Activated T-cell treated with anti-CD3 and anti-CD28 coated beads for 4 hours (primary cell): ENCODE results near the gene KCNQ1OT1.

Experiments used
- DNase-seq: peaks from one replicate; pipeline ENCODE4 v3.0.0-alpha.2; 2020

The KCNQ1OT1 gene

DNA sequence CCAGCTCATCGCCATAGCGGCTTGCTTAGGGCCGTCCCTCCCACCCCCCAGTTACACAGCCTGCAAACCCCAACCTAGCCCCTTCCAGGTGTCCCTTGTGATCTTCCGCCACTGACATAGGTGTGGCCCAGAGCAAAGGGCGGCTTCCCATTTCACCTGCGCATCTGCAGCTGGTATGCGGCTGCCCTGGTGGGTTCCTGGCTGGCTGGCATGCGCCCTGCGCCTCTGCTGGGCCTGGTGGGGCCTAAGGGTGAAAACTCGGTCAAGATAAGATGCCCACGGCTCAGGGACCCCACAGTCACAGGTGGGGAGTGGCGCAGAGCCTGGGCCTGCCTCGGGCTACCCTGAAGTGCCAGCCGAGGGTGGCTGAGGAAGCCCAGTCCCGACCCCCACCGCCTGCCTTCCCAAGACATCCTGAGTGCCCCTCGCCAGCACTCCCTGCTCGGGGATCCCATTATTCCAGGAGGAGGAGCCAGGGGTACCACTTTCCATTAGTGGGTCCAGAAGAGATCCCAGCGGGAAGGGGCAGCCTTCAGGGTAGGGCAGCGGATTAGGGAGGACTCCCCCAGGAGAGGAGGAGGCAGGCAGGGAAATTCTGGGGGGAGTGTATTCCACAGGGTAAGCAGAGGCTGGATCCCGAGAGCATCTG is 36.9 kb upstream of the KCNQ1OT1 start:
- no peak for DNase-seq

DNA sequence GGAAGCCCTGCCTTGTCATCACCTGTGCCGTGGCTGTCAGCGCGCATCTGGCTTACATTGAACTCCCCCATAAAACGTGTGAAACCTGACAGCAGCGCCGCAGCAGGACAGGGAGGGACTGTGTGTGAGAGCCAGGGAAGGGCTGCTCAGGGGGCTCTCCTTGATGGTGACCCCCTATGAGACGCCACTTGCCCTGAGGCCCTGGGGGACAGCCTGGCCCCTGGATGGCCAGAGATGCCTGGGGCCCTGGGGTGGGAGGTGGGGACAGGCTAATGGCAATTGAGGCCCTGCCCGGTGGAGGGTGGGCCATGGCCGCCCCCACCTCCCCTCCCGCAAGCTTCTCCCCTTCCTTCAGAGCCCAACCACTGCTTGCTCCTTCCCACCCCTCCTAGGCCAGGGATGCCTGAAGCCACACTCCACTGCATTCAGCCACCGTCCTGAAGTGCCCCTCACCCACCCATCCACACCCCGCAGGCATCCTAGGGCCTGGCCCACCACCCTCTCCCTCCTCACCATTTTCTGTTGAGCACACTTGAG is 35.3 kb upstream of the KCNQ1OT1 start:
- DNase-seq = no peak

DNA sequence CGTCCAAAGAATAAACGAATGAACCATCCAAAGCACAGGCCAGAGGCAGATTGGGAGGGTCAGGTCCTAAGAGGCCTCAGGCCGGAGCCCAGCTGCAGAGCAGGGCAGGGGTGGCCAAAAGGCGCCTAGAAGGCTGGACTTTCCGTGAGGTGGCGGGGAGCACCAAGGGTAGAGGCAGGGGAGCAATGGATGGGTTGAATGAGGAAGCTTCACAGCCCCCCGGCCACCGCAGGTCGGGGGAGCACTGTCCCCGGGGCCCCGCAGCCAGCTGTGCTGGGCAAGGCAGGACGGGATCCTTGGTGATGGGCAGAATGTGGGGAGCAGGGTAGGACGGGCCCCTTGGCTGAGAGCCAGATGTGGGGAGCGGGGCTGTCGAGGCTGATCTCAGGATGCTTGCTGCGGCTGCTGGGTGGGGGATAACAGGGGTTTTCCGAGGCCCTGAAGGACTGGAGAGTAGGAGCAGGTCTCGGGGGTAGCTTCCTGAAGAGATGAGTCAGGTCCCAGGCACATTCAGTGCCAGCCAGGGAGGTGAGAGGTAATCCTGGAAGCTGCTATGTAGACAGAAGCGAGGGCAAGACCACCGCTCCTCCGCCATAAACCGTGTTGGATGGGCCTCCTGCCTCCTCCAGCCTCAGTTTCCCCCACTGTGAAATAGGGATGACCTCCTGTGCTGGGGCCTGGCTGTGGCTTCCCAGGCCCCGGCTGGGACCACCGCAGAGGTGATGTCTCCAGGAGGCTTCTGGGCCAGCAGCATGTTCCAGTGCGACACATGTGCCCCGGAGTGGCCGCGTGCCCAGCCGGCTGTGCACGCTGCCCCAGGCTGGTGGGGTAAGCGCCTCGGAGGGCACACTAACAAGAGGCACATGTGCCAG is 34.6 kb upstream of the KCNQ1OT1 start:
- no peak for DNase-seq

GRCh38 chr11:2732940-2733628 is 33.3 kb upstream of the KCNQ1OT1 start:
- no peak for DNase-seq

DNA sequence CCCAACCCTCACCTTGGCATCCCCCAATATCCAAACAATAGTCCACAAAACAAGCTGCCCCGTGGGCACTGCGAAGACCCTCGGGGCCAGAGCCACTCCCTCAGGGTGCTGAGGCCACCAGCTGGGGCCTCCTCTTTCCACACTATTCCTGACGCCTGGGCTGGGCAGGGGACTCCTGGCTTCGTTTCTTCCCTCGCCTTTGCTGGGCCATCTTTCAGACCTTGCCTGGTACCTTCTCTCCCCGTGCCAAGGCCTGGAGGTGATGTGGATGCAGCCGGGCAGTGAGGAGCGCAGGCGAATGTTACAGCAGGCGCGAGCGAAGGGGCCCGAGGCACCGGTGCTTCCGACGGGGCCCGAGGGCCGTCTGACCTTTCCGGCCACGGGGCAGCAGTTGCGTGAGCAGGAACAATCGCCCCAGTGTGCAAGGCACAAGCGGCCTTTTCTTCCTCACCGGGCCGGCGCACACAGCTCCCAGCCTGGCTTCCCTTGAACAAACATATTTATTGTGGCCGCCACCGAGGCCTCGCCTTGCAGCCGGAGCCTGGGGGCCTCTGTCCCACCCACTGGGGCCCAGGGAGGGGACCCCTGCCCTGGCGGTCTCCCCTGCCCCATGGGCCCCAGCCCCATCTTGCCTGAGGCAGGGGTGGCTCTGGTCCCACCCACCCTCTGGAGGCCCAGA is 32.6 kb upstream of the KCNQ1OT1 start:
- DNase-seq = no peak

GRCh38 chr11:2731130-2732125 is 31.6 kb upstream of the KCNQ1OT1 start:
- DNase-seq = no peak

DNA sequence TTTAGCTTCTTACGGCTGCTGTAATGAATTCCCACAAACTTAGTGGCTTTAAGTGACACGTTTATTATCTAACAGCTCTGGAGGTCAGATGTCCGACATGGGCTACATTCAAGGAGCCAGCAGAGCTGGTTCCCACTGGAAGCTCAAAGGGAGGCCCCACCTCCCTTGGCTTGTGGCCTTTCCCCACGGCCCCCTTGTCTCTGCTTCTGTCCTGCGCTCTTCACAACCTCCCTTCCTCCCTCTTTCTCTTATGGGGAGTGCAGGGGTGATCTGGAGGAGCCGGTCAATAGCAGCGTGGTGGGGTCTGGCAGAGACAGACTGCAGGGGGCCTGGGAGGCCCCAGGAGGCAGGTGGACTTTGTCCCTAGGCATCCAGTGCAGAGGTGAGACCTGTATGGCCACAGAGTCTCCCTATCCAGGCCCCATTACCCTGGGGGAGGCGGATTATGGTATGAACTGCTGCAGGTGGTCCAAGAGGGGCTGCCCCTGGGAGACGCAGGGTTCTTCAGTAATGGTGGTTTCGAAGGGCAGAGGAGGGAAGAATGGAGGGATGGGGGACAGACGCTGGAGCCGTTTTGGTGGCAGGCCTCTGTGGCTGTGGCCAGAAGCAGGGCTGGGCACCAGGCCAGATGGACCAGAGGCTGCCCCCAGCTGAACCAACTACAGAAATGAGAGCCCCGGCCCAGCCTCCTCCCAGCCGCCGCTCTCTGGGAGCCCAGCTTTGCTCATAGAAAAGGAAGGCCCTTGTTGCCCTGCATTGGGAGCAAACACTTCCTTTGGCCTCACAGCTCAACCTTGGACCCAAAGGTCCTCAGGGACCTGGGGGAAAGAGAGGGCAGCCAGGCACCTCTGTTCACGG is 30.7 kb upstream of the KCNQ1OT1 start:
- no peak for DNase-seq

- DNase-seq = no peak
Measured at GRCh38 chr11:2729841-2730240, 30.0 kb upstream of the KCNQ1OT1 start.

- DNase-seq = no peak
Measured at GRCh38 chr11:2728663-2729332, 29.0 kb upstream of the KCNQ1OT1 start.

- no peak for DNase-seq
Measured at GRCh38 chr11:2728128-2728662, 28.4 kb upstream of the KCNQ1OT1 start.

DNA sequence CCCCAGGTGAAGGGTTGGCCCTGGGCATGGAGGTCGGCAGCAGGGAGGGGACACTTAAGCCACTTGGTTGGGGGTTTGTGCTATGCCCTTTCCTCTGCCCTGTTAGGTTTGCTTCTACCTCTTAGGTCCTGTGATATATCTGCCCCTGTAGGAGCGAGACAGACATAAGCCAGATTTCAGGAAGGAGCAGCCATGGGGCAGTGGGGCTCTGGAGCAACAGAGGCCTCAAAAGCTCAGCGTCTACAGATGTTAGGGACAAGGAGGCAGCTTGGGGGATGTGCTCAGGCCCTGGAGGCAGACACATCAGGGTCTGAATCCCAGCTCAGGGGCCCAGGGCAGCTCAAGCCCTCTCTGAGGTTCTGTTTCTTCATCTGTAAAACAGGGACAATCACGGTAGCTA is 27.2 kb upstream of the KCNQ1OT1 start:
- DNase-seq = no peak

GRCh38 chr11:2725368-2726300 is 25.8 kb upstream of the KCNQ1OT1 start:
- no peak for DNase-seq

DNA sequence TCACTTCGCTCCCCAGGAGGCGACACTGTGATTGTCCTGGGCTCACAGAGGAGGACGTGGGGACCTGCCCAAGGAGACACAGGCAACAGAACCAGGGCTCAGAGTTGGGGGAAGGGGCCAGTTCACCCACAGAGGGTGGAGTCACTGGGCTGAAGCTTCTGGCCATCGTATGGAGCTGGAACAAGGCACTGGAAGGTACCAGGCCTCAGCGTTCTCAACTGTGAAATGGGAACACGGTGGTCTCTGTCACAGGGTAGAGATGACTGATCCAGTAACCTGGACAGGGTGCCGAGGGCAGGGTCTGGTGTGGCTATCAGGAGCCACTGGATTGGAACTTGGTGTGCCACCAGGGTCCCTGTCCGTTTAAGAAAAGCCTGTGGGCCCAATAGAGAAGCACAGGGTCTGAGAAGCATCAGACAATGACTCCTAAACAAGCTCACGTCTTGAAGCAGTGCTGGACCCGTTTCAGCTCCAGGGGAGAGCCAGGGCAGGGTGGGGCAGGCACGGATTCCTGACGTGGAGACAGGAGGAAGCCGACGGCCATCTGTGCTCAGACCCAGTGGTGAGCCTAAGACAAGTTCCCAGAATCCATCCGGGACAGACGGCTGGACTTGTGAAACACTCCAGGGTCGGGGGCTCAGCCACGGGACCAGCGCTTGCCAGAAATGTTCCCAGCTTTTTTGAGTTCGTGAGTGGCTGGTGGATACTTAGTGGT is 25.0 kb upstream of the KCNQ1OT1 start:
- no peak for DNase-seq

DNA sequence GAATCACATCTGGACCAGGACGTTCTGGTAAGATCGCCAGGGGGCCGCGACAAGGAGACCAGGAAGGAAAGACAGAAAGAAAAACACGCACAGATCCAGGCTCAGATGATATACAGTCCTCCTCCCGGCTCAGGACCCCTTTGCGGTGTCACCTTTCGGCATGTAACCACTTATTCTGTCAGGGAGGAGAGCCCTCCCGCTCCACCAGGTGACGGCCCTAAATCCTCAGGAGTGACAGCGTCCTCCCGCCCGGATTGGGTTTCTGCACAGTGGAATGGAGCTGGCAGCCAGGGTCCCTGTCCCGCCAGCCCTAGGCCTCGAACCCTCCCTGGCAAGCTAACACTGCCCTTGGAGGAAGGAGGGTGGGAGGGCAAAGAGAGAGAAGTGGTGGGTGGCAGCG is 24.3 kb upstream of the KCNQ1OT1 start:
- no peak for DNase-seq

- DNase-seq = no peak
Measured at GRCh38 chr11:2722955-2723354, 23.2 kb upstream of the KCNQ1OT1 start.

DNA sequence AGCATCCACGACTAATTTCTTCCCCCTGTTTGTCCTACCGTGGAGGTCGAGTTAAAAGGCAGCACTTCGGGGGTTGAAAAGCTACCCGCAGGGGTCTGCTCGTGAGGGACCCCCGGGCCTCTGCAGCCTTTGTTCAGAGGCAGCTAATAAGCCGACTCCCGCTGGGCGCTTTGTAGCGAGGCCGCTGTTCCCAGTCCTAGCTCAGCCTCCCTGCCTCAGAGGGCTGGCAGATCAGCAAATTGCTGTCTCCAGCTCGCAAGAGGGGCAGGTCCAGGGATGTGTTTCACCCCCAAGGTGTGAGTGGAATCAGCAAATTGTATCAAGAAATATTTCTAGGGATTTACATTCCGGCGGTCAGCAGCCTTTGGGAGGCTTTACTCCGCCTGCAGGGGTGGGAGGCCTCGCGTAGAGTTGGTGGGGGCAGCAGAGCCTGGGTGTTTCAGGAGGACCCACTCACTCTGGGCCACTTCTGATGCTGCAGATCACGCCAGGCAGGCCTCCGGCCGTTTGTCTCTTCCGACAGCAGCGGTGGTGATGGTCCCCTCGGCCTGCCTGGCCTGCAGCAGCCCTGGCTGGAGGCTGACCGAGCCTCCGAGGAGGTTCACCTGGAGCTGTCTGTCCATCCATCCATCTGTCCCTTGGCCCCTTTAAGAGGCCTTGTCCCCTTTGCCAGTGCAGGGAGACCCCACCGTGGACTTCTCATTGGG is 21.6 kb upstream of the KCNQ1OT1 start:
- no peak for DNase-seq
